ENCODE results near the gene MAP3K5. TPM values are rescaled to one million over a fixed set of nuclear protein-coding genes. Genes with fewer than 3 reads are reported as not detected.

The MAP3K5 gene
- total and polyA plus RNA-seq, 4 experiments from 2014 or later, result 7.3 to 31.7 (median 28.8) TPM

DNA sequence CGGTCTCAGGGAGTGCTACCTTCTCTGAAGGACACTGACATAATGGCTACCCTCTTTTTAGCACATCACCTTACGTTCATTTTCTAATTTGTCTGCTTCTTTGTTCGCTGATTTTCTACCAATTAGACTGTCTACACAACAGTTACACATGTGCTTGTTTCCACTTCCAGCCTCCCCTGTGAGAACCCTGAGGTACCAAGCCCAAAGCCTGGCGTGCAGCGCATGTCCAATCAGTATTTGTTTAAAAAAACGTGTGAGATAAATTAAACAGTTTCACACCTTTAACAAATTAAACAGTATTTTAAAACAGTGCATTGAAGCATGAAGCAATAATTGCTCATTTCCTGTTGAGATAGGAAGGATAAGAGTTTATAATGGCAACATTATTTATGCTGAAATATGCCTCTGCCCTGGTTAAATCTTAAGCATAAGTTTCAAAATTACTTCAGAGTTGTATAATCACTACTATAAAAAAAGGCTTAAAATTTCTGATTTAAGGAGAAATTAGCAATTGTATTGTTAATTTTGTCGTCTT, 88.9 kb downstream of the MAP3K5 start:
- CTCF ChIA-PET (ENCODE audit: partially characterized antibody), result interaction anchor here (1.0 to 7.4 kb wide), 4 partner anchors 9 to 89 kb away, joined by 3 to 34 read pairs (median 6); partner anchors contain the start of gene MAP3K5
- Histone ChIP-seq H3K9me3 (ENCODE audit: control insufficient read depth in 1 of 2, low read length in 2 of 2) (no peaks in the 10 kb centered on the region), H3K27me3 (ENCODE audit: insufficient read depth, low read length) (no peaks in the 10 kb centered on the region), H3K4me3 (ENCODE audit: low read length in 2 of 2) (no peak overlapping the region), H3K36me3 (ENCODE audit: insufficient read depth, low read length) (peaks cover 3% of the 10 kb centered on the region), H3K4me1 (ENCODE audit: insufficient read depth, low read length) (peaks cover 13% of the 10 kb centered on the region), H3K27ac (ENCODE audit: low read depth, low read length) (no peak overlapping the region)
- peak overlapping the region in 2 of 7 donors; percentile 44 to 49 for H3K27ac Mint-ChIP-seq
- H3K27me3 Mint-ChIP-seq, result no peaks in the 10 kb centered on the region
- no peak overlapping the region for H3K4me3 Mint-ChIP-seq
- peaks cover 19 to 31% of the 10 kb centered on the region in 2 donors for H3K36me3 Mint-ChIP-seq
- no peak for DNase-seq
- peaks cover 33 to 51% (median 39%) of the 10 kb centered on the region in 4 donors for H3K4me1 Mint-ChIP-seq
- H3K9me3 Mint-ChIP-seq, result no peaks in the 10 kb centered on the region
- POLR2A ChIA-PET (ENCODE audit: partially characterized antibody), result no interaction called here
- intact Hi-C loops (cut with micrococcal nuclease), result no loop called here

DNA sequence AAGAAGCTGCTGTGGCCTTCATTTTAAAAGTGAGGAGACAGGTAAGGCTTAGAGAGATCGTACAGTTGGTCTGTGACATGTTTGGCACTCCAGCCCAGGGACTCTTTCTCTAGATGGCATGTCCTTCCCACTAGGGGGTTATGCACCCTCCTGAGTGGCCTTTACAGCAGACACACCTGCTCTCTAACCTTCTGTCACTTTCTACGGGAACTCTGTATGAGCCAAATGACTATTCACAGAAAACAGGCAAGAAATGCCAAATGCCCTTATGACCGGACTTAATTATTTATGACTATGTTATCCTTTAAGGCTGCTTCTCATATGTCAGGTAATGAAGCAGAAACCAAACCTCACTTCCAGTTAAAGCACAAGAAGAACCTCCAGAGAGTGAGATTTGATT, 91.2 kb downstream of the MAP3K5 start:
- Histone ChIP-seq H3K36me3 (ENCODE audit: insufficient read depth, low read length) (peaks cover 13% of the 10 kb centered on the region), H3K4me3 (ENCODE audit: low read length in 2 of 2) (no peak overlapping the region), H3K9me3 (ENCODE audit: control insufficient read depth in 1 of 2, low read length in 2 of 2) (no peaks in the 10 kb centered on the region), H3K4me1 (ENCODE audit: insufficient read depth, low read length) (peaks cover 13% of the 10 kb centered on the region), H3K27me3 (ENCODE audit: insufficient read depth, low read length) (no peaks in the 10 kb centered on the region), H3K27ac (ENCODE audit: low read depth, low read length) (no peak overlapping the region)
- no peak for DNase-seq
- CTCF ChIA-PET (ENCODE audit: partially characterized antibody), result interaction anchor here (1.0 to 7.4 kb wide), 5 partner anchors 14 to 90 kb away, joined by 3 to 50 read pairs (median 4); partner anchors contain the start of gene MAP3K5
- POLR2A ChIA-PET (ENCODE audit: partially characterized antibody), result interaction anchor here (1.0 kb wide), 2 partner anchors 51 to 91 kb away, joined by 4 to 9 read pairs; partner anchors contain the start of gene MAP3K5
- Mint-ChIP-seq H3K9me3 (no peaks in the 10 kb centered on the region), H3K4me1 (peaks cover 28 to 38% (median 29%) of the 10 kb centered on the region in 4 donors), H3K36me3 (peaks cover 31 to 33% of the 10 kb centered on the region in 2 donors), H3K27ac (peak overlapping the region in 2 of 7 donors; percentile 58 to 73), H3K27me3 (no peaks in the 10 kb centered on the region), H3K4me3 (no peak overlapping the region)
- intact Hi-C loops (cut with micrococcal nuclease), result loop anchor here (2.0 kb wide), 1 partner anchor 56 kb away; no protein-coding TSS in a partner anchor

DNA sequence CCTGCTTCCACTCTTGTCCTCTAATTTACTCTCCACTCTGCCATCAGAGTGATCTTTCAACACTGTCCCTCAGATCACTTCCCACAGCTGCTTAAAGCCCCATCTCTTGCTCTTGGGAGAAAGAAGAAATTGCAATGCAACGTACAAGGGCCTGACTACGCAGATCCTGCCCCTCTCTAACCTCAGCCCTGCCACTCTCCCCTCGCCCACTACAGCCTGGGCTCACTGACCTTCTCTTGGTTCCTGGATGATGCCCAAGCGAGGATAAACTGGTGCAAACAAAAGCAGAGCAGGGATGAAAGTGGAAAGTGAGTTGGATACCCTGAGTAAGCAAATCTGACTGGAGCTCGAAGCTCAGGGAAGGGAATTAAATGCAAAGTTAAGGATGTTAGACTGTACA, 92.9 kb downstream of the MAP3K5 start:
- Mint-ChIP-seq H3K4me3 (no peak overlapping the region), H3K36me3 (peaks cover 35 to 45% of the 10 kb centered on the region in 2 donors), H3K27me3 (no peaks in the 10 kb centered on the region), H3K27ac (peak overlapping the region in 2 of 7 donors; percentile 36 to 49), H3K4me1 (peaks cover 27 to 40% (median 29%) of the 10 kb centered on the region in 4 donors), H3K9me3 (no peaks in the 10 kb centered on the region)
- no peak overlapping the region for H3K4me3 ChIP-seq (ENCODE audit: low read length in 2 of 2)
- H3K9me3 ChIP-seq (ENCODE audit: control insufficient read depth in 1 of 2, low read length in 2 of 2), result no peaks in the 10 kb centered on the region
- H3K36me3 ChIP-seq (ENCODE audit: insufficient read depth, low read length), result peaks cover 26% of the 10 kb centered on the region
- POLR2A ChIA-PET (ENCODE audit: partially characterized antibody), result interaction anchor here (0.9 to 2.0 kb wide), 2 partner anchors 52 to 93 kb away, joined by 3 to 10 read pairs; partner anchors contain the start of gene MAP3K5
- H3K4me1 ChIP-seq (ENCODE audit: insufficient read depth, low read length), result peaks cover 13% of the 10 kb centered on the region
- H3K27me3 ChIP-seq (ENCODE audit: insufficient read depth, low read length), result no peaks in the 10 kb centered on the region
- intact Hi-C loops (cut with micrococcal nuclease), result no loop called here
- H3K27ac ChIP-seq (ENCODE audit: low read depth, low read length), result no peak overlapping the region
- DNase-seq, result no peak
- CTCF ChIA-PET (ENCODE audit: partially characterized antibody), result interaction anchor here (1.3 to 7.4 kb wide), 5 partner anchors 16 to 92 kb away, joined by 3 to 50 read pairs (median 4); partner anchors contain the start of gene MAP3K5

DNA sequence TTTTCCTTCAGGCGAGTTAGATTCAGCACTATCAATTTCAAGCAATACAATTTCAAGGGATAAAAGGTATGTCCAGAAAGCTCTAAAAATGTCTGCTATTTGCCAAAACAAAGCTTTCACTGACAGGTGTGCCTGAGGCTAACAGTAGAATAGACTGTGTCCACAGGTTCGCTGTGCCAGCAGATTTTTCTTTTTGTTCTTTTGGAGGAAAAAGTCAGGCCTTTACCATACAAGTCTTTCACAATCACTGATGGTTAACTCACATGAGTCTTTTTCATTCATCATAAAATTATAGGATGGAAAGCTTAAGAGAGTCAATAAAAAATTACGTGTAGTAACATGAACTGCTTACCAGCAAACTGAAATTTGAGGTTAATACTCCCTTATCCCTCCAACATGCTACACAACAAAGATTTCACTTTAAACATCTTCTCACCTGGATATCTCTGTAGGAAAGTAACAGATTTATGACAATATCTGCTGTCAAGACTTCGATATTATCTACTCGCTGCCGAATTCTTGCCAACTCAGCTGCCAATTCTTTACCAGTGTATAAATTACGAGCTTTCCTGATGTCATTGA, 95.4 kb downstream of the MAP3K5 start:
- Histone ChIP-seq H3K4me1 (ENCODE audit: insufficient read depth, low read length) (peaks cover 13% of the 10 kb centered on the region), H3K27me3 (ENCODE audit: insufficient read depth, low read length) (no peaks in the 10 kb centered on the region), H3K4me3 (ENCODE audit: low read length in 2 of 2) (no peak overlapping the region), H3K36me3 (ENCODE audit: insufficient read depth, low read length) (peaks cover 32% of the 10 kb centered on the region), H3K9me3 (ENCODE audit: control insufficient read depth in 1 of 2, low read length in 2 of 2) (no peaks in the 10 kb centered on the region), H3K27ac (ENCODE audit: low read depth, low read length) (no peak overlapping the region)
- Mint-ChIP-seq H3K27ac (no peak overlapping the region), H3K27me3 (no peaks in the 10 kb centered on the region), H3K4me3 (no peak overlapping the region), H3K9me3 (no peaks in the 10 kb centered on the region), H3K36me3 (peaks cover 32 to 57% of the 10 kb centered on the region in 2 donors), H3K4me1 (peaks cover 21 to 33% (median 24%) of the 10 kb centered on the region in 4 donors)
- CTCF ChIA-PET (ENCODE audit: partially characterized antibody), result interaction anchor here (6.7 to 7.4 kb wide), 2 partner anchors 53 to 95 kb away, joined by 34 to 50 read pairs; partner anchors contain the start of gene MAP3K5
- no peak for DNase-seq
- intact Hi-C loops (cut with micrococcal nuclease), result no loop called here
- POLR2A ChIA-PET (ENCODE audit: partially characterized antibody), result interaction anchor here (0.5 kb wide), 1 partner anchor 19 kb away, joined by 3 read pairs; no protein-coding TSS in a partner anchor

DNA sequence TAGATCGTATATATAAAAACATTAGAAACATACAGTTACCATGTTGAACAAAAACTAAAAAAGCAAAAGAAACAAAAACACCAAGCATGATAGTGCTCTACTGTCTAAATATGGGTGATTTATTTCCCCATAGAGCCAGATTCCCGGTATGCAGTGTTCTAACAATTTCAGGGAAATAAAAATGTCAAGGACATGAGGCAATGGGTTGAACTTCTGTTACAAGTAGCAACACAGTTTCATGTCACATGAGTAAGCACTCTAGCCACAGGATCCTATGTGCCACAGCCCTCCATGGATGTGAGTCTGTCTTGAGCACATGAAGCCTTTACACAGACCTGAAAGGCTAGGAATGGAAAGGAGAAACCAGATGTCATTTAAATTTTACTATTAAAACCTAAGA, 96.0 kb downstream of the MAP3K5 start:
- H3K36me3 ChIP-seq (ENCODE audit: insufficient read depth, low read length), result peaks cover 32% of the 10 kb centered on the region
- Mint-ChIP-seq H3K27me3 (no peaks in the 10 kb centered on the region), H3K4me3 (no peak overlapping the region), H3K36me3 (peaks cover 37 to 60% of the 10 kb centered on the region in 2 donors), H3K9me3 (no peaks in the 10 kb centered on the region), H3K4me1 (peaks cover 15 to 26% (median 18%) of the 10 kb centered on the region in 4 donors), H3K27ac (peak overlapping the region in 1 of 7 donors; percentile 6)
- H3K27ac ChIP-seq (ENCODE audit: low read depth, low read length), result no peak overlapping the region
- ChIA-PET POLR2A (ENCODE audit: partially characterized antibody) (no interaction called here), CTCF (ENCODE audit: partially characterized antibody) (interaction anchor here (6.7 to 7.4 kb wide), 2 partner anchors 52 to 95 kb away, joined by 34 to 50 read pairs; partner anchors contain the start of gene MAP3K5)
- no peaks in the 10 kb centered on the region for H3K27me3 ChIP-seq (ENCODE audit: insufficient read depth, low read length)
- no peaks in the 10 kb centered on the region for H3K9me3 ChIP-seq (ENCODE audit: control insufficient read depth in 1 of 2, low read length in 2 of 2)
- intact Hi-C loops (cut with micrococcal nuclease), result no loop called here
- H3K4me1 ChIP-seq (ENCODE audit: insufficient read depth, low read length), result peaks cover 13% of the 10 kb centered on the region
- no peak overlapping the region for H3K4me3 ChIP-seq (ENCODE audit: low read length in 2 of 2)
- no peak for DNase-seq

DNA sequence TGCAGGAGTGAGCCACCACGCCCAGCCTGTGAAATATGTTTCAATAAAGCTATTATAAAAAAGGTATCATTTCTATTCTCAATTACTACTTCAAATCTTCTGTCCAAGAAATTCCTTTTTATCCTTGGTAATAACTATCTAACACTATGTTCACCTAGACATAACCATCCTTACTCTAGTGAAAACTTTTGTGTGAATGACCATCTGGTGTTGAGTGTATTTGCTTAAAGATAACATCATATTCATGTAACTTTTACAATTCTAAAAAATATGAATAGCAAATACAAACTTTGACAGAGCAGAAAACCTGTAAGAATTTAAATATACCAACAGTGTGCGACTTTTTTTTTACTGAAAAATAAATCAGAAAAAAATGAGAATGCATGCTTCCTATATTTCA, 96.9 kb downstream of the MAP3K5 start:
- Mint-ChIP-seq H3K4me1 (peaks cover 8 to 18% (median 12%) of the 10 kb centered on the region in 4 donors), H3K9me3 (no peaks in the 10 kb centered on the region), H3K4me3 (no peak overlapping the region), H3K36me3 (peaks cover 43 to 64% of the 10 kb centered on the region in 2 donors), H3K27me3 (no peaks in the 10 kb centered on the region), H3K27ac (peak overlapping the region in 1 of 7 donors; percentile 15)
- Histone ChIP-seq H3K4me3 (ENCODE audit: low read length in 2 of 2) (no peak overlapping the region), H3K4me1 (ENCODE audit: insufficient read depth, low read length) (peaks cover 6% of the 10 kb centered on the region), H3K27me3 (ENCODE audit: insufficient read depth, low read length) (no peaks in the 10 kb centered on the region), H3K9me3 (ENCODE audit: control insufficient read depth in 1 of 2, low read length in 2 of 2) (no peaks in the 10 kb centered on the region), H3K36me3 (ENCODE audit: insufficient read depth, low read length) (peaks cover 32% of the 10 kb centered on the region), H3K27ac (ENCODE audit: low read depth, low read length) (no peak overlapping the region)
- CTCF ChIA-PET (ENCODE audit: partially characterized antibody), result interaction anchor here (1.2 kb wide), 1 partner anchor 97 kb away, joined by 3 read pairs; the partner anchor contains the start of gene MAP3K5
- DNase-seq, result no peak
- POLR2A ChIA-PET (ENCODE audit: partially characterized antibody), result no interaction called here
- intact Hi-C loops (cut with micrococcal nuclease), result no loop called here

DNA sequence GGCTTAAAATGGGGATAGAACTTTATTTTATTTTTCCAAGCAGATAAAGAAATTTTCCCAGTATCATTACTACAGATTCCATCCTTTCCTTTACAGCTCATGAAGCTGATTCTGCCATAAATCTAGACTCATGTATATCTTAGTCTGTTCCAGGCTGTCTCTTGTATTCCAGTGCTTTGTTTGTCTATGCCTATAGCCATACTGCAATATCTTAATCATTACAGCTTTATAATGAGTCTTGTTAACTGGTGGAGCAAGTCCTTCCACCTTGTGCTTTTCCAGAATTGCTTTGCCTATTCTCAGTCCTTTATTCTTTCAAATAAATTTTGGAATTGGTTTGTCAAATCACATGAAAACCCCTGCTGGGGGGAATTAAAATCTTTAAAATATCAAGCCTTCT, 99.2 kb downstream of the MAP3K5 start:
- intact Hi-C loops (cut with micrococcal nuclease), result no loop called here
- no peak for DNase-seq
- H3K27me3 ChIP-seq (ENCODE audit: insufficient read depth, low read length), result no peaks in the 10 kb centered on the region
- H3K27ac ChIP-seq (ENCODE audit: low read depth, low read length), result no peak overlapping the region
- CTCF ChIA-PET (ENCODE audit: partially characterized antibody), result interaction anchor here (2.1 kb wide), 1 partner anchor 99 kb away, joined by 11 read pairs; the partner anchor contains the start of gene MAP3K5
- H3K4me3 ChIP-seq (ENCODE audit: low read length in 2 of 2), result no peak overlapping the region
- H3K9me3 Mint-ChIP-seq, result no peaks in the 10 kb centered on the region
- H3K4me1 ChIP-seq (ENCODE audit: insufficient read depth, low read length), result no peaks in the 10 kb centered on the region
- no peaks in the 10 kb centered on the region for H3K27me3 Mint-ChIP-seq
- H3K27ac Mint-ChIP-seq, result no peak overlapping the region
- H3K36me3 Mint-ChIP-seq, result peaks cover 57 to 62% of the 10 kb centered on the region in 2 donors
- H3K9me3 ChIP-seq (ENCODE audit: control insufficient read depth in 1 of 2, low read length in 2 of 2), result no peaks in the 10 kb centered on the region
- peaks cover 26% of the 10 kb centered on the region for H3K36me3 ChIP-seq (ENCODE audit: insufficient read depth, low read length)
- no peak overlapping the region for H3K4me3 Mint-ChIP-seq
- POLR2A ChIA-PET (ENCODE audit: partially characterized antibody), result interaction anchor here (1.0 kb wide), 1 partner anchor 61 kb away, joined by 3 read pairs; no protein-coding TSS in a partner anchor
- peaks cover 0 to 5% (median 4%) of the 10 kb centered on the region in 4 donors for H3K4me1 Mint-ChIP-seq
